ENCODE measurements around the gene SSR1.
"Not testable (repeated sequence)": the region's sequence is repeated elsewhere in the genome, so short reads cannot be mapped to it uniquely, and the experiment has no call there.

DNA sequence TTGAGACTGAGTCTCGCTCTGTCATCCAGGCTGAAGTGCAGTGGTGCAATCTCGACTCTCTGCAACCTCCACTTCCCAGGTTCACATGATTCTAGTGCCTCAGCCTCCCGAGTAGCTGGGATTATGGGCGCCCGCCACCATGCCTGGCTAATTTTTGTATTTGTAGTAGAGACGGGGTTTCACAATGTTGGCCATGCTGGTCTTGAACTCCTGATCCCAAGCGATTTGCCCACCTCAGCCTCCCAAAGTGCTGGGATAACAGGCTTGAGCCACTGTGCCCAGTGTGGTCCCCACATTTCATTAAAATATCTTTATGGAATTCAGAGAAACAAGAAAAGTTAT, 47.6 kb downstream of the SSR1 start:
- not testable (repeated sequence) for TF ChIP-seq CTCF (conservative IDR thresholded peaks at IDR 0.05; ENCODE audit: low read depth in 2 of 2); POLR2AphosphoS5 (IDR thresholded peaks at IDR 0.05; ENCODE audit: low read depth); EZH2phosphoT487 (IDR thresholded peaks at IDR 0.05; ENCODE audit: unreplicated experiment); EZH2 (IDR thresholded peaks at IDR 0.05; ENCODE audit: low read depth, unreplicated experiment)
- TF ChIP-seq, protein P1, sequence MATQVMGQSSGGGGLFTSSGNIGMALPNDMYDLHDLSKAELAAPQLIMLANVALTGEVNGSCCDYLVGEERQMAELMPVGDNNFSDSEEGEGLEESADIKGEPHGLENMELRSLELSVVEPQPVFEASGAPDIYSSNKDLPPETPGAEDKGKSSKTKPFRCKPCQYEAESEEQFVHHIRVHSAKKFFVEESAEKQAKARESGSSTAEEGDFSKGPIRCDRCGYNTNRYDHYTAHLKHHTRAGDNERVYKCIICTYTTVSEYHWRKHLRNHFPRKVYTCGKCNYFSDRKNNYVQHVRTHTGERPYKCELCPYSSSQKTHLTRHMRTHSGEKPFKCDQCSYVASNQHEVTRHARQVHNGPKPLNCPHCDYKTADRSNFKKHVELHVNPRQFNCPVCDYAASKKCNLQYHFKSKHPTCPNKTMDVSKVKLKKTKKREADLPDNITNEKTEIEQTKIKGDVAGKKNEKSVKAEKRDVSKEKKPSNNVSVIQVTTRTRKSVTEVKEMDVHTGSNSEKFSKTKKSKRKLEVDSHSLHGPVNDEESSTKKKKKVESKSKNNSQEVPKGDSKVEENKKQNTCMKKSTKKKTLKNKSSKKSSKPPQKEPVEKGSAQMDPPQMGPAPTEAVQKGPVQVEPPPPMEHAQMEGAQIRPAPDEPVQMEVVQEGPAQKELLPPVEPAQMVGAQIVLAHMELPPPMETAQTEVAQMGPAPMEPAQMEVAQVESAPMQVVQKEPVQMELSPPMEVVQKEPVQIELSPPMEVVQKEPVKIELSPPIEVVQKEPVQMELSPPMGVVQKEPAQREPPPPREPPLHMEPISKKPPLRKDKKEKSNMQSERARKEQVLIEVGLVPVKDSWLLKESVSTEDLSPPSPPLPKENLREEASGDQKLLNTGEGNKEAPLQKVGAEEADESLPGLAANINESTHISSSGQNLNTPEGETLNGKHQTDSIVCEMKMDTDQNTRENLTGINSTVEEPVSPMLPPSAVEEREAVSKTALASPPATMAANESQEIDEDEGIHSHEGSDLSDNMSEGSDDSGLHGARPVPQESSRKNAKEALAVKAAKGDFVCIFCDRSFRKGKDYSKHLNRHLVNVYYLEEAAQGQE (IDR thresholded peaks at IDR 0.05; ENCODE audit: unreplicated experiment) = not testable (repeated sequence)
